GM21737 (cell line): Measurements from ENCODE around the gene ZFP91.
"Not testable (repeated sequence)": the region's sequence is repeated elsewhere in the genome, so short reads cannot be mapped to it uniquely, and the experiment has no call there.

Experiments used
- ATAC-seq: cut with Tn5 transposase; IDR thresholded peaks from one replicate; pipeline ENCODE4 v1.9.1; 2021; ENCODE audit warnings: mild to moderate bottlenecking, moderate library complexity; ENCODE audit not compliant: unreplicated experiment

ZFP91 gene

GRCh38 chr11:58578635-58579191, at the start of gene ZFP91:
TSS of gene ZFP91 (plus strand) at chr11:58579063. CDS start at chr11:58579282, 219 bp downstream.
- peak; percentile 43 for ATAC-seq

- ATAC-seq = no peak
Observed at GRCh38 chr11:58530236-58530635, 48.6 kb upstream of the ZFP91 start.

DNA sequence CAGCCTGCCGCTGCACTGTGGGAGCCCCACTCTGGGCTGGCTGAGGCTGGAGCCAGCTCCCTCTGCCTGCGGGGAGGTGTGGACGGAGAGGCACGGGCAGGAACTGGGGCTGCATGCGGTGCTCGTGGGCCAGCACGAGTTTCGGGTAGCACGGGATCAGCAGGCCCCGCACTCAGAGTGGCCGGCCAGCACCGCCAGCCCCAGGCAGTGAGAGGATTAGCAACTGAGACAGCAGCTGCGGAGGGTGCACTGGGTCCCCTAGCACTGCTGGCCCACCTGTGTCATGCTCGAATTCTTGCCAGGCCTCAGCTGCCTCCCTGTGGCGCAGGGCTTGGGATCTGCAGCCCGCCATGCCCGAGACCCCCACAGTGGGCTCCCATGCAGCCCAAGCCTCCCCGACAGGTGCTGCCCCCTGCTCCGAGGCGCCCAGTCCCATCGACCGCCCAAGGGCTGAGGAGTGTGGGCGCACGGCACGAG, 47.0 kb upstream of the ZFP91 start:
- no peak for ATAC-seq

- no peak for ATAC-seq
Observed at GRCh38 chr11:58546841-58547240, 32.0 kb upstream of the ZFP91 start.

DNA sequence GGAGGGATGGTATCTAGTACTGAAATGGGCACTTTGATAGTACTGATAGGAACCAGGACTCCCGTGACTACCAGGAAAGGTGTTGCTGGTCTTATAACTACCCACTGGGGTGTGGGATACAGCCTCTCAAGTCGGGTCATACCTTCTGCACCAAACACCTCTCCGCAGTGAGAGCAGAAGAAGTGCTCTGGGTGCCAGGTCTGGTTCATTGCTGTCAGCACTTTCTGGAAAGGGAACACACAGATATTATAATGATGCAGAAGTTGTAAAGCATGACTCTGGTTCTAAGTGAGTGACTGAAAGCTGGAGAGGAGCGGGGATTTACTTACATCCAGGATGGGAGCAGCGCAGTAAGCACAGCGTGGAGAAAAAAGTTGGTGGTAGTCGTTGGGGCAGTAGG, 29.2 kb upstream of the ZFP91 start:
- no peak for ATAC-seq

DNA sequence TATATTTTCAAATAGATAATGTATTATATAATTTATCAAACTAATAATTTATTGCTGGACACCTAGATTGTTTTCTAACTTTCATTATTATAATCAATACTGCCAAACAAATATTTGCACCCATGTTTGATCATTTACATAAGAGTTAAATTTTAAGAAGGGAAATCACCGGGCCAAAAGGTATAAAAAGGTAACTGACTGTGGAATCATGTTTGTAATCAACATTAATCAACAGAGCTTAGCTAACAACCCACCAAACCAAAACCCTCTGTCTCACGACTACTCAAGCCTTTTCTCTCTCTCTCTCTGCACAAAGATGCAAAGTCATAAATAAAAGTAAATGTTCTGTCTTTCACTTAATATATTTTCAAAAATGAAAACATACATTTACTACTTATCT, 18.0 kb upstream of the ZFP91 start:
- ATAC-seq = no peak

GRCh38 chr11:58561394-58562098, 17.3 kb upstream of the ZFP91 start:
- ATAC-seq = no peak

- peak; percentile 96 for ATAC-seq
Observed at GRCh38 chr11:58562375-58562800, 16.5 kb upstream of the ZFP91 start.

- no peak for ATAC-seq
Observed at GRCh38 chr11:58564231-58564630, 14.6 kb upstream of the ZFP91 start.

DNA sequence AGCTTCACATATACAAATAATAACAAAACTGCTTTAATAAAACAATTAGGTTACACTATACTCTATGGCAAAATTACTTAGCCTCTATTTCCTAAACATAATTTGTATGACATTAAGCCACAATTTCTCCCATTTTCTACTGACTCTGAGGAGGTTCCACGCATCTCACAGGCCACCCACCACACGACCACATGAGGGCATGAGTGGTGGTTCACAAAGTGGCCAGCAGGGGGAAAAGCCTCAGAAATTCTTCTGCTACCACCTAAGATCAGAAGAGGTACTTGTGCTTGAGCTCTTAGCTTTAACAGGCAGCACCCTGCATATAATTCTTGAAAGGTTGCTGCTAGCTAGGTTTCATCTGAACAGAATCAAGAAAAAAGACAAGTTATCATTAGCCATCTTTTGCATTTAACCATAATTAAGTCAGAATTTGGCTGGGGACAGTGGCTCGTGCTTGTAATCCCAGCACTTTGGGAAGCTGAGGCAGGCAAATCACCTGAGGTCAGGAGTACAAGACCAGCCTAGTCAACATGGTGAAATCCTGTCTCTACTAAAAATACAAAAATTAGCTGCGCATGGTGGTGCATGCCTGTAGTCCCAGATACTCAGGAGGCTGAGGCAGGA, 10.9 kb upstream of the ZFP91 start:
- ATAC-seq = peak; percentile 70

DNA sequence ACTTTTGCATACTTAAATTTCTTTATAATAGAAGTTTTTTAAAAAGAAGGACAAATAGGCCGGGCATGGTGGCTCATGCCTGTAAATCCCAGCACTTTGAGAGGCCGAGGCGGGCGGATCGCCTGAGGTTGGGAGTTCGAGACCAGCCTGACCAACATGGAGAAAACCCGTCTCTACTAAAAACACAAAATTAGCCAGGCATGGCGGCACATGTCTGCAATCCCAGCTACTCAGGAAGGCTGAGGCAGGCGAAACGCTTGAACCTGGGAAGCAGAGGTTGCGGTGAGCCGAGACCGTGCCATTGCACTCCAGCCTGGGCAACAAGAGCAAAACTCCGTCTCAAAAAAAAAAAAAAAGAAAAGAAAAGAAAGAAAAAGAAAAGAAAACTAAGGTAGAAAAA, 6.0 kb upstream of the ZFP91 start:
- ATAC-seq = not testable (repeated sequence)

GRCh38 chr11:58573451-58574104, 5.3 kb upstream of the ZFP91 start:
- peak; percentile 21 for ATAC-seq

DNA sequence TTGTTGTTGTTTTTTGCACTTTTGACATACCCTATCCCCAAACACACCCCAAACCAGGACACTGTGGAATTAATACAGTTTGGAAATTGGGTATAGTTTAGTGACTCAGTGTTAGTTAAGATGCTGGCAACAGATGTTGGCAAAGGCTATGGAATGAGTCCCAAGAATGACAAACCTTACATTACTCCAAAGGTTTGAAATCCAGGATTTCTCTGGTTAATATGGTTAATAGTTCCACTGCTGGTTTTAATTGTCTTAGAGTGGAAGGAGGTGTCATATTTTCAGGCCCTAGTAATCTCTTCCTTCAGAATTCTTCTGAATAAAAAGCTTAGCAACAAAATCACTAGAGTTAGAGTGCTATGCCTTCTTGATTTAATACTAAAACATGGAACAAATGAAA, 4.0 kb upstream of the ZFP91 start:
- no peak for ATAC-seq

- no peak for ATAC-seq
Observed at GRCh38 chr11:58575377-58576020, 3.4 kb upstream of the ZFP91 start, which contains the start of gene LPXN. TSS of gene LPXN (minus strand) at chr11:58575856. CDS start at chr11:58575772, 84 bp downstream.

DNA sequence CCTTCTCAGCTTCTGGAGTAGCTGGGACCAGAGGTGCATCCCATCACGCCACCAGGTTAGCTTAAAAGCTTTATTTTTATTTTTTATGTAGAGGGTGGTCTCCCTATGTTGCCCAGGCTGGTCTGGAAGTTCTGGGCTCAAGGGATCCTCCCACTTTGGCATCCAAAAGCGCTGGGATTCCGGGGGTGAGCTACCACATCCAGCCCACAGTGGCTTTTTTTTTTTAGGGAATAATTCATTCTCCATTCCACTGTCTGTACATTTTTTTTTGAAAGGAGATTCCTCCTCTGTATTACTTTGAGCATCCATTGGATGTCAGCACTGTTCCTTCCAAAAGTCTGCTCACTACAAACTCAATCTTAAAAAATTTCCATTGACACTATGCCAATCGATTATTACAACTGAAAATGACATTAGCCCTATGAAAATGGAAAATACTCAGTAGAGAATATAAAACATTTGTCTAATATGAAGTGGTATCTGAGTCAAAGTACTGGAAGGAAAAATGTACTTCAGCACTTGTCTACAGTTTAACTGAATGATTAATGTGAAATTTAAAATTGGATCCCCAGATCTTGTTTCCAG, 1.9 kb upstream of the ZFP91 start:
- no peak for ATAC-seq

GRCh38 chr11:58577555-58578135, 1.2 kb upstream of the ZFP91 start:
- ATAC-seq = peak; percentile 38

DNA sequence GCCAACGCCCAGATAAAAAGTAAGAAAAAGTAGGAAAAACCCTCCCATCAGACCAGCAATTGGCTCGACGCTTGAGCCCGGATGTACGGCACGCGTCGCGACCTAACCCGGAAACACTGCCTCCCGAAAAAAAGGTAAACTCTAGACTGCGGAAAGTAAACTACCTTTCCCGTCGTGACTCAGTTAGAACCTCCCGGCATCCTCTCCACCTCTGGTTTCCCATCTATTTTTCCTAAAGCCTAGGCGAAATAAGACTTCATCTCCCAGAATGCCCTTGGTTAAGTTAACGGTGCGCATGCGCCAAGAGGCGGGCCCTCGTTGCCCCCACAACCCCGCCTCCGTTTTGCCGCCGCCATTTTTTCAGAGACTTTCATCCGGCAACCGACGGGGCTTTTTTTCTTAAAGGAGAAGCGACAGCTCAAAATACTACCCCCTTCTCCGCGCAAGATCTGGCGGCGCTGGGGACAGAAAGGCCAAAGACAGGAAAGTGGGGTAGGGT, 678 bp upstream of the ZFP91 start:
- no peak for ATAC-seq

DNA sequence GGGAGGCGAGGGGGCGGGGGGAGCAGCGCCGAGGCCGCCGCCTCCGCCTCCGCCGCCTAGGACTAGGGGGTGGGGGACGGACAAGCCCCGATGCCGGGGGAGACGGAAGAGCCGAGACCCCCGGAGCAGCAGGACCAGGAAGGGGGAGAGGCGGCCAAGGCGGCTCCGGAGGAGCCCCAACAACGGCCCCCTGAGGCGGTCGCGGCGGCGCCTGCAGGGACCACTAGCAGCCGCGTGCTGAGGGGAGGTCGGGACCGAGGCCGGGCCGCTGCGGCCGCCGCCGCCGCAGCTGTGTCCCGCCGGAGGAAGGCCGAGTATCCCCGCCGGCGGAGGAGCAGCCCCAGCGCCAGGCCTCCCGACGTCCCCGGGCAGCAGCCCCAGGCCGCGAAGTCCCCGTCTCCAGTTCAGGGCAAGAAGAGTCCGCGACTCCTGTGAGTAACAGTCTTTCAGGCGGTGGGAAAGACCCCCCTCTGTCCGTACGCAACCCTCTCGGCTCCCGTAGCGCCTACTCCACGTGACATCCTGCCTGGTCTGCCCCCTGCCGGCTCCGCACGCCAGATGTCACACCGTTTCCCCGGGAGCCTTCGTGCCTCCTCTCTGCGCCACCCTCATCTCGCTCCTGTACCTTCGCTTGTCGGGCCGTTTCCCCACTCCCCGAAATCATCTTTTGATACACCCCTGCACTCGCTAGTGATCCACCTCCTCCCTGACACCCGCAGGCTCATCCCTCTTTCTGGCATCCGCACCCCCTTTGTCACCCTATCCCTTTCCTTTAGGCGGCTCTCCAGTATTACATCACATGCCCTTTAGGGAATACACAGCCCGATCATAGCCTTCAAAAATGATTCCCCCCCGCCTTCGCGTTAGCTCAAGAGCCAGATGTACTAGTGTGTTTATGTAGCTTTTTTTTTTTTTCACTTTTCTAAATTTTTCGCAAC, 598 bp downstream of the ZFP91 start:
- peak; percentile 37 for ATAC-seq

GRCh38 chr11:58580311-58580710, 1.4 kb downstream of the ZFP91 start:
- no peak for ATAC-seq
